GM12874 (cell line): ENCODE measurements around the gene MAP3K10.

Source experiments
- CTCF ChIP-seq: IDR thresholded peaks from 2 replicates; pipeline ENCODE4 v1.5.1; 2011; ENCODE audit warnings: low read depth, mild to moderate bottlenecking, control low read depth, low read length, moderate library complexity; ENCODE audit not compliant: insufficient read depth

Gene MAP3K10

GRCh38 chr19:40252395-40252794 is 61.2 kb downstream of the MAP3K10 start:
- TF ChIP-seq CTCF: no peak

- no peak for TF ChIP-seq CTCF
Measured at GRCh38 chr19:40253611-40254092, 62.4 kb downstream of the MAP3K10 start.

- TF ChIP-seq CTCF: no peak
Measured at GRCh38 chr19:40254714-40255418, 63.6 kb downstream of the MAP3K10 start.

DNA sequence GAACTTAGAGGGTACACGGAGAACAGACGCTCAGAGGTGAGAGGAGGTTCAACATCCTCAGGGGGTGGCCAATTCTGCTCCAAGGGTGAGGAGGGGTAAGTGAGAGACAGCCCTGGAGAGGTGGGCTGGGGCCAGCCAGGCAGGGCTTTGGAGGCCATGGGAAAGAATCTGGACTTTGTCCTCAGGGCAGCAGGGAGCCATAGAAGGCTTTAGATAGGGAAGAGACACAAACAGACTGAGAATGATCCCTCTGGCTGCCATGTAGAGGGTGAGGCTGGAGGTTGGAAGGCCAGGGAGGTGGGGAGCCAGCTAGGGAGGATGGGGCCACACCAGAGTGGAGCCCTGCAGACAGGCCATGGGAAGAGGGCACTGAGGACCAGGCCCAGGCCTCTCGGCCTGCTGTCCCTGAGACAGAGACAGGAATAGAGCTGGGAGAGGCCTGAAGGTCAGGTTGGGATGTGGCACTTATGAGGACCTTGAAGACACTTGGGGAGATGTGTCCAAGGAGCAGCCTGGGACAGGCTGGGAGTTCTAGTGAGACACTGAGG is 64.5 kb downstream of the MAP3K10 start:
- no peak for TF ChIP-seq CTCF

DNA sequence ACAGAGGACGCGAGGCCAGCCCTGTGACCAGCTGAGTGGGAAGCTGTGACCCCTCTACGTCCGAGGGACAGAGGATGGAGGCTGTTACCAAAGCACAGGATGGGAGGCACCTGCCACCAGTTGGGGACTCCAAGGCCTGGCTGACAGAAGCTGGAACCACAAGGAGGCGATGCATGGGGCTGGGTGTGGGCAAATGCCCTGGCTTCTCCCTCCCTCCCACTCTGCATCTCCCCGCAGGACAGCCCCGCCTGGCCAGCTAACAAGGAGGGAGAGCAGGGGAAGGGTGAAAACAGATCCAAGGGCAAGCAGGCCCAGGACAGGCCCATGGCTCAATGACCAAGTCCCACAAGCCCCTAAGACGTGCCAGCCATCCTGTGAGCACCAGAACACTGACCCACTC is 65.3 kb downstream of the MAP3K10 start:
- TF ChIP-seq CTCF: no peak

DNA sequence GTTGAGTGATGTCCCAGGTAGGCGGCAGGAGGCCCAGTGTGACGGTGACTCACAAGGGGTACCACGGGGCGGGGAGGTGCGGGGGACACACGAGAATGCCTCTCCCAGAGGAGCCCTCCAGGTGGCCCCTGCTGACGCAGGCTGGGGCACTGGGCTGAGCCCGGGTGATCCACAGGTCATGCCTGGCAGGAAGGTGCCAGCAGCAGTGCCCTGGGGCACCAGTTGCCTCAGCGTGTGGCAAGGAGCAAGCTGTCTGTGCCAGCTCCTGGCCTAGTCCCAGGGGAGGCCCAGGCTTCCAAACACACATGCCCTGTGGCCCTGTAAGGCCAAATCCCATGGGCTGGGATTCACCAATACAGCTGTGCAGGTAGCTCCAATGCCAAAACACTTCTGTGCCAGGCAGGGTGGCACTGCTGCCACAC is 65.9 kb downstream of the MAP3K10 start:
- TF ChIP-seq CTCF: no peak

DNA sequence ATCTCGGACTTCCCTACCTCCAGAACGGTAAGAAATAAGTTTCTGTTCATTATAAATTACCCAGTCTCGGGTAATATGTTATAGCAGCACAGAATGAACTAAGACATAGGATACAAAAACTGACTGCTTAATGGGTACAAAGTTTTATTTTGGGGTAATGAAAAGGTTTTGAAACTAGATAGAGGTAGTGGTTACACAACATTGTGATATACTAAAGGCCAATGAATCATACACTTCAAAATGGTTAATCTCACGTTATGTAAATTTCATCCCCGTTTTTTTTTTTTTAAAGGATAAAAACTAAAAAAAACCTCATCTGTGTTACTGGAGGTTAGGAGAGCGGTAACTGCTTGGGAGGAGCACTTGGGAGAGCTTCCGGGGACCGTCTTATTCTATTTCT is 70.4 kb downstream of the MAP3K10 start:
- no peak for TF ChIP-seq CTCF
